Kidney epithelial cell (primary cell): ENCODE measurements around the gene MOB3C. TPM values are rescaled to one million over a fixed set of nuclear protein-coding genes. Genes with fewer than 3 reads are reported as not detected.

Source experiments
- DNase-seq: peaks from one replicate; pipeline ENCODE4 v3.0.0-alpha.2; 2010; ENCODE audit warnings: low read depth
- H3K27me3 ChIP-seq: 2 replicates; pipeline ENCODE4 v1.6.0; 2011; ENCODE audit warnings: low read length; ENCODE audit not compliant: control insufficient read depth, insufficient read depth
- H3K36me3 ChIP-seq: 2 replicates; pipeline ENCODE4 v1.5.1; 2011; ENCODE audit warnings: low read length; ENCODE audit not compliant: control insufficient read depth, insufficient read depth
- H3K4me3 ChIP-seq: 2 replicates; pipeline ENCODE4 v1.5.1; 2011; ENCODE audit warnings: low read depth, mild to moderate bottlenecking, control low read depth, low read length
- total RNA-seq: library from RNA; depleted of rRNA; stranded (reverse); fragments of >200 nt; gene quantifications from 2 replicates; pipeline ENCODE4 v1.2.3, GENCODE V29; 2015
- TF ChIP-seq, protein P1 (sequence below): IDR thresholded peaks from 2 replicates; pipeline ENCODE4 v1.5.1; 2011; ENCODE audit warnings: mild to moderate bottlenecking, moderate library complexity, low read length, control low read depth, inconsistent platforms; ENCODE audit not compliant: insufficient read depth, poor library complexity, severe bottlenecking

Gene MOB3C
- total RNA-seq, 1 donor from 2014 or later: 9.0 TPM

GRCh38 chr1:46596846-46597245 is 19.8 kb downstream of the MOB3C start:
- Histone ChIP-seq H3K4me3 (no peak overlapping the region), H3K27me3 (no peaks in the 10 kb centered on the region), H3K36me3 (no peaks in the 10 kb centered on the region)
- TF ChIP-seq, protein P1, sequence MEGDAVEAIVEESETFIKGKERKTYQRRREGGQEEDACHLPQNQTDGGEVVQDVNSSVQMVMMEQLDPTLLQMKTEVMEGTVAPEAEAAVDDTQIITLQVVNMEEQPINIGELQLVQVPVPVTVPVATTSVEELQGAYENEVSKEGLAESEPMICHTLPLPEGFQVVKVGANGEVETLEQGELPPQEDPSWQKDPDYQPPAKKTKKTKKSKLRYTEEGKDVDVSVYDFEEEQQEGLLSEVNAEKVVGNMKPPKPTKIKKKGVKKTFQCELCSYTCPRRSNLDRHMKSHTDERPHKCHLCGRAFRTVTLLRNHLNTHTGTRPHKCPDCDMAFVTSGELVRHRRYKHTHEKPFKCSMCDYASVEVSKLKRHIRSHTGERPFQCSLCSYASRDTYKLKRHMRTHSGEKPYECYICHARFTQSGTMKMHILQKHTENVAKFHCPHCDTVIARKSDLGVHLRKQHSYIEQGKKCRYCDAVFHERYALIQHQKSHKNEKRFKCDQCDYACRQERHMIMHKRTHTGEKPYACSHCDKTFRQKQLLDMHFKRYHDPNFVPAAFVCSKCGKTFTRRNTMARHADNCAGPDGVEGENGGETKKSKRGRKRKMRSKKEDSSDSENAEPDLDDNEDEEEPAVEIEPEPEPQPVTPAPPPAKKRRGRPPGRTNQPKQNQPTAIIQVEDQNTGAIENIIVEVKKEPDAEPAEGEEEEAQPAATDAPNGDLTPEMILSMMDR: no peak
- no peak for DNase-seq

DNA sequence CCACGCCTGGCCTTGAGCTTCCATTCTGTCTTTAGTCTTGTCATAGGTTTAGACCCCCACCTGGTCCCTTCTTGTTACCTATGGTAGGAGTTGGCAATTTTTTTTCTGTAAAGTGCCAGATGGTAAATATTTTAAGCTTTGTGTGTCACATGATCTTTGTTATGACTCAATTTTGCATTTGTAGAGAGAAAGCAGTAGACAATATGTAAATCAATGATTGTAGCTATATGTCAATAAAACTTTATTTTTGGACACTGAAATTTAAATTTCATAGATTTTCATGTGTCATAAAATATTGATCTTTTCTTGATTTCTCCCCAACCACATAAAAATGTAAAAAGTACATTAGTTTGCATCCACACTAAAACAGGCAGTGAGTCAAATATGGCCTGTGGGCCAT is 20.6 kb downstream of the MOB3C start:
- DNase-seq: no peak
- TF ChIP-seq, protein P1: no peak
- no peak overlapping the region for H3K4me3 ChIP-seq
- no peaks in the 10 kb centered on the region for H3K36me3 ChIP-seq
- no peaks in the 10 kb centered on the region for H3K27me3 ChIP-seq

DNA sequence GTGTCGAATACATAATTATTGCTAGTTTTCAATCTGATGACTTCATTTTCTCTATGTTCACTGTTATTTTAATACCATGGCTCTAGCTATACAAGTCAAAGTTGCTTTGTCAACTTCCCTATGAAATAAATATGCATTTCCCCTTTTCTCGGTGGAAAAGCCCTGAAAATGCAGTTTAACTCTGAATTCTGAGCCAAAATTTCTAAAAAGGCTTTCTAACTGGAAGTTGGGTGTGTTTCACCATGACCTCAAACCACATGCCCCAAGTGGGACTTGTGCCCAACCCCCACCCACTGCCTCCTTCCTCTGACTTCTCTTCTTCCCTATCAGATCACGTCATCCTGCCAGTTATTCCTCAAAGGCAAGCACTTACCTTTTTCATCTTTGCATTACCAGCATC is 21.5 kb downstream of the MOB3C start:
- Histone ChIP-seq H3K36me3 (no peaks in the 10 kb centered on the region), H3K4me3 (no peak overlapping the region), H3K27me3 (no peaks in the 10 kb centered on the region)
- TF ChIP-seq, protein P1: no peak
- DNase-seq: no peak

- Histone ChIP-seq H3K36me3 (no peaks in the 10 kb centered on the region), H3K4me3 (no peak overlapping the region), H3K27me3 (no peaks in the 10 kb centered on the region)
- TF ChIP-seq, protein P1: no peak
- no peak for DNase-seq
Observed at GRCh38 chr1:46594063-46594462, 22.5 kb downstream of the MOB3C start.

DNA sequence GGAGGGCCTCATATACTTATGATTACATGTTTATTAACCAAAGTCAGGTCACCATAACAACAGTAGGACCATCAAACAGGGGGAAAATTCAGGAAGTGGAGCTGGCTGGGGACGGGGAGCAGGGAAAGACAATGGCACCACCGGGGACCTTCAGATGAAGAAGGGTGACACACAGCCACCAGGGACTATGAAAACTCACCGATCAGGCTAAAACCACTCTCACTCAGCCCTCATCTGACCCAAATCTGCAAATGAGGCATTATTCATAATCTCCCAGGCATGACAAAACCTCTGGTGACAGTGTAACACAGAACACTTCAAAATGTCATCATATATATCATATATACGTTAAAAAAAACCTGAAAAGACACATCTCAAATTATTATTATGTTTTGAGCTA is 23.8 kb downstream of the MOB3C start:
- Histone ChIP-seq H3K36me3 (no peaks in the 10 kb centered on the region), H3K27me3 (no peaks in the 10 kb centered on the region), H3K4me3 (no peak overlapping the region)
- TF ChIP-seq, protein P1: no peak
- DNase-seq: no peak

GRCh38 chr1:46589529-46589928 is 27.1 kb downstream of the MOB3C start:
- TF ChIP-seq, protein P1: no peak
- no peaks in the 10 kb centered on the region for H3K36me3 ChIP-seq
- no peaks in the 10 kb centered on the region for H3K27me3 ChIP-seq
- H3K4me3 ChIP-seq: no peak overlapping the region
- no peak for DNase-seq
